H1 (cell line): ENCODE measurements around the gene GFOD1. TPM values are rescaled to one million over a fixed set of nuclear protein-coding genes. Genes with fewer than 3 reads are reported as not detected.

Experiments
- CTCF ChIA-PET: fragments of 300-600 bp; sonication (Branson Sonifier 250); formaldehyde crosslinking; loops from one replicate; lab custom pipeline; 2021; ENCODE audit not compliant: partially characterized antibody; lab: Charles Lee
- POLR2A ChIA-PET: fragments of 300-600 bp; sonication (Branson Sonifier 250); formaldehyde crosslinking; loops from one replicate; lab custom pipeline; 2021; ENCODE audit warnings: inconsistent platforms; ENCODE audit not compliant: partially characterized antibody; lab: Charles Lee
- DNase-seq, 2 experiments: peaks; one replicate each; pipeline versions ENCODE4 v3.0.0 to v3.0.0-alpha.2; 2010 to 2022; ENCODE audit warnings: low spot score in 2 of 2, low read depth in 1 of 2, mixed read lengths in 1 of 2
- FAIRE-seq: peaks from 2 replicates; lab custom pipeline; 2011; peaks lifted over from hg19 to GRCh38; lab: Jason Lieb, UNC
- H2AFZ ChIP-seq: 2 replicates; pipeline ENCODE4 v1.8.1; 2012; ENCODE audit warnings: low read length, inconsistent platforms
- H2AK5ac ChIP-seq: 2 replicates; pipeline ENCODE4 v1.6.1; 2013; ENCODE audit warnings: low read depth, low read length
- H2BK120ac ChIP-seq: replicated peaks from 2 replicates; pipeline ENCODE3; 2013; ENCODE audit warnings: low read depth, low read length, inconsistent platforms
- H2BK12ac ChIP-seq: 2 replicates; pipeline ENCODE4 v1.6.1; 2013; ENCODE audit warnings: low read depth, low read length
- H2BK15ac ChIP-seq: 2 replicates; pipeline ENCODE4 v1.6.1; 2013; ENCODE audit warnings: low read length
- H2BK20ac ChIP-seq: 2 replicates; pipeline ENCODE4 v1.6.1; 2013; ENCODE audit warnings: low read length
- H2BK5ac ChIP-seq: 2 replicates; pipeline ENCODE4 v1.6.1; 2013; ENCODE audit warnings: low read depth, low read length
- H3K14ac ChIP-seq: 2 replicates; pipeline ENCODE4 v1.6.1; 2013; ENCODE audit warnings: inconsistent platforms; ENCODE audit not compliant: insufficient read length
- H3K18ac ChIP-seq: 2 replicates; pipeline ENCODE4 v1.6.1; 2013; ENCODE audit warnings: low read length; ENCODE audit errors: extremely low read depth
- H3K23ac ChIP-seq: 2 replicates; pipeline ENCODE4 v1.6.1; 2013; ENCODE audit warnings: inconsistent platforms; ENCODE audit not compliant: insufficient read length
- H3K23me2 ChIP-seq: 2 replicates; pipeline ENCODE4 v1.6.1; 2013; ENCODE audit warnings: low read depth, low read length
- H3K27ac ChIP-seq: 2 replicates; pipeline ENCODE4 v1.6.1; 2011; ENCODE audit warnings: low read depth, low read length, inconsistent platforms
- H3K27me3 ChIP-seq, 4 experiments: replicated peaks in 1 of 4; 1 replicate in 1 of 4; 2 replicates in 3 of 4; pipeline versions ENCODE4 v1.6.1 to v1.8.1; 2011 to 2013; ENCODE audit warnings: low read length in 3 of 4, mild to moderate bottlenecking in 3 of 4, inconsistent platforms in 2 of 4, mixed read lengths in 2 of 4, moderate library complexity in 1 of 4; ENCODE audit not compliant: control insufficient read depth in 3 of 4, insufficient read depth in 3 of 4; ENCODE audit errors: extremely low read depth in 1 of 4
- H3K36me3 ChIP-seq, 4 experiments: 2 replicates each; pipeline versions ENCODE4 v1.6.1 to v1.8.1; 2011 to 2013; ENCODE audit warnings: mild to moderate bottlenecking in 4 of 4, low read length in 3 of 4, moderate library complexity in 2 of 4, control low read depth in 1 of 4, inconsistent platforms in 1 of 4; ENCODE audit not compliant: insufficient read depth in 4 of 4, control insufficient read depth in 2 of 4
- H3K4ac ChIP-seq: replicated peaks from 2 replicates; pipeline ENCODE3; 2013; ENCODE audit warnings: low read length, low read depth, mixed read lengths, inconsistent platforms; ENCODE audit not compliant: insufficient read length
- H3K4me1 ChIP-seq, 4 experiments: replicated peaks in 1 of 4; 1 replicate in 1 of 4; 2 replicates in 3 of 4; pipeline versions ENCODE4 v1.6.1 to v1.8.1; 2011 to 2013; ENCODE audit warnings: low read length in 3 of 4, inconsistent platforms in 2 of 4, mixed read lengths in 1 of 4; ENCODE audit not compliant: insufficient read depth in 4 of 4, control insufficient read depth in 3 of 4
- H3K4me2 ChIP-seq, 2 experiments: 2 replicates each; pipeline versions ENCODE4 v1.6.1 to v1.8.1; 2011 to 2013; ENCODE audit warnings: low read depth in 2 of 2, low read length in 2 of 2, control low read depth in 1 of 2, inconsistent platforms in 1 of 2, mild to moderate bottlenecking in 1 of 2; ENCODE audit not compliant: insufficient read depth in 1 of 2
- H3K4me3 ChIP-seq, 4 experiments: fragments of 200-600, 300-600 bp in 1 of 4; sonication (generic), shearing (Covaris generic), sonication (Bioruptor Twin) in 1 of 4; 2 replicates each; pipeline versions ENCODE4 v1.5.1 to v1.8.1; 2011 to 2016; ENCODE audit warnings: low read length in 4 of 4, low read depth in 3 of 4, control low read depth in 2 of 4, inconsistent platforms in 2 of 4, mild to moderate bottlenecking in 2 of 4, mixed read lengths in 1 of 4, moderate library complexity in 1 of 4; ENCODE audit not compliant: insufficient read depth in 2 of 4; ENCODE audit errors: extremely low read depth in 1 of 4
- H3K56ac ChIP-seq: replicated peaks from 2 replicates; pipeline ENCODE3; 2013; ENCODE audit warnings: low read depth, mild to moderate bottlenecking, mixed read lengths, low read length, inconsistent platforms; ENCODE audit not compliant: insufficient read length
- H3K79me1 ChIP-seq: 2 replicates; pipeline ENCODE4 v1.6.1; 2013; ENCODE audit warnings: low read depth, low read length, control low read depth
- H3K79me2 ChIP-seq, 2 experiments: 2 replicates each; pipeline versions ENCODE4 v1.6.1 to v1.8.1; 2012 to 2013; ENCODE audit warnings: low read length in 2 of 2, mild to moderate bottlenecking in 2 of 2, inconsistent platforms in 1 of 2; ENCODE audit not compliant: insufficient read depth in 2 of 2, control insufficient read depth in 1 of 2
- H3K9ac ChIP-seq, 4 experiments: replicated peaks in 1 of 4; 1 replicate in 1 of 4; 2 replicates in 3 of 4; pipeline versions ENCODE4 v1.6.1 to v1.8.1; 2011 to 2013; ENCODE audit warnings: low read depth in 3 of 4, low read length in 3 of 4, control low read depth in 2 of 4, mild to moderate bottlenecking in 2 of 4, moderate library complexity in 2 of 4, inconsistent platforms in 1 of 4; ENCODE audit errors: extremely low read depth in 1 of 4
- H3K9me3 ChIP-seq, 2 experiments: 2 replicates each; pipeline versions ENCODE4 v1.6.1 to v1.8.1; 2012 to 2013; ENCODE audit warnings: mild to moderate bottlenecking in 2 of 2, moderate library complexity in 2 of 2, control low read depth in 1 of 2, inconsistent platforms in 1 of 2, low read depth in 1 of 2, low read length in 1 of 2, mixed read lengths in 1 of 2; ENCODE audit not compliant: insufficient read depth in 2 of 2
- H4K20me1 ChIP-seq, 2 experiments: replicated peaks in 1 of 2; 2 replicates each; pipeline versions ENCODE3 to v1.8.1; 2011 to 2013; ENCODE audit warnings: inconsistent platforms in 2 of 2, low read length in 2 of 2, mild to moderate bottlenecking in 1 of 2; ENCODE audit not compliant: insufficient read depth in 2 of 2, control insufficient read depth in 1 of 2
- H4K5ac ChIP-seq: 2 replicates; pipeline ENCODE4 v1.6.1; 2013; ENCODE audit warnings: low read length, low read depth, mixed read lengths, inconsistent platforms; ENCODE audit not compliant: insufficient read length
- H4K8ac ChIP-seq: 2 replicates; pipeline ENCODE4 v1.8.0; 2013; ENCODE audit warnings: mild to moderate bottlenecking, moderate library complexity, low read length, inconsistent platforms; ENCODE audit not compliant: insufficient read depth; ENCODE audit errors: extremely low read depth
- H4K91ac ChIP-seq: replicated peaks from 2 replicates; pipeline ENCODE3; 2013; ENCODE audit warnings: low read length, mixed read lengths, inconsistent platforms; ENCODE audit not compliant: insufficient read length
- EGR1 ChIP-seq: IDR thresholded peaks from 2 replicates; pipeline ENCODE4 v1.6.1; 2011; ENCODE audit warnings: low read depth, low read length, borderline replicate concordance
- ZNF274 ChIP-seq: IDR thresholded peaks from 2 replicates; pipeline ENCODE4 v1.7.0; 2012; ENCODE audit warnings: low read length, borderline replicate concordance; ENCODE audit errors: extremely low read depth
- WGBS, 2 experiments: shearing (Covaris generic) in 1 of 2; methylation state at CpG; one replicate each; pipeline versions ENCODE4 v1.1.6 to v1.1.7; 2013 to 2015; ENCODE audit warnings: low lambda C conversion rate in 2 of 2, mixed read lengths in 2 of 2, inconsistent platforms in 1 of 2, low coverage in 1 of 2, missing lambda C conversion rate in 1 of 2; ENCODE audit not compliant: insufficient replicate concordance in 2 of 2, insufficient coverage in 1 of 2, insufficient read length in 1 of 2; ENCODE audit errors: extremely low coverage in 1 of 2, missing lambda C conversion rate in 1 of 2; 5-methylcytosine and 5-hydroxymethylcytosine counted together
- polyA plus RNA-seq, 7 experiments: library from polyadenylated mRNA; depleted of rRNA in 3 of 7; stranded (reverse) in 5 of 7; unstranded in 2 of 7; fragments of >200 nt in 5 of 7; fragments of 200-250 nt in 2 of 7; gene quantifications; 1 replicate in 5 of 7; 2 replicates in 1 of 7; 4 replicates in 1 of 7; pipeline versions ENCODE4 v1.2.1 to v1.2.3, GENCODE V29; 2011 to 2013; ENCODE audit warnings: missing spikeins in 2 of 7, mixed read lengths in 2 of 7
- total RNA-seq: library from RNA; stranded (reverse); fragmentation: NEBNext Ultra II Directional; extraction: Animal tissue kit (Norgen Biotek cat#: 25700); gene quantifications from 2 replicates; pipeline ENCODE4 v1.2.1, GENCODE V29; 2021

The GFOD1 gene
- total and polyA plus RNA-seq, 2 of the 8 experiments (the other 6 are each of a cell fraction or from before 2014, with no cell fraction given), result 2.5 to 8.8 TPM

GRCh38 chr6:13508711-13509705 lies 21.6 kb upstream of the GFOD1 start:
- H4K91ac ChIP-seq, result no peak overlapping the region
- no peak overlapping the region for H3K23ac ChIP-seq
- 83% methylated on average over 13 of the region's 13 CpGs; no CpG with 5 or more reads in 1 of the 2 experiments for WGBS, 2 experiments
- H4K5ac ChIP-seq, result no peak overlapping the region
- H3K14ac ChIP-seq, result no peak overlapping the region
- no peak overlapping the region for H3K56ac ChIP-seq
- H3K9me3 ChIP-seq, result peaks cover 3 to 4% of the 10 kb centered on the region in 2 experiments; a peak in 1 of 4 replicates
- no peak overlapping the region for H2BK12ac ChIP-seq
- H2AK5ac ChIP-seq, result no peak overlapping the region
- no peak overlapping the region for H2BK20ac ChIP-seq
- no peaks in the 10 kb centered on the region; a peak in 1 of 7 replicates for H3K4me1 ChIP-seq
- H3K4ac ChIP-seq, result no peak overlapping the region
- no peak overlapping the region for H4K8ac ChIP-seq
- H3K18ac ChIP-seq, result no peak overlapping the region
- H3K23me2 ChIP-seq, result no peaks in the 10 kb centered on the region
- no peak overlapping the region for H2BK5ac ChIP-seq
- no peak for FAIRE-seq
- no peaks in the 10 kb centered on the region for H4K20me1 ChIP-seq
- no peaks in the 10 kb centered on the region; a peak in 1 of 7 replicates for H3K27me3 ChIP-seq
- DNase-seq, result peak in 1 of 2 experiments; percentile 40
- ChIA-PET CTCF (interaction anchor here (0.7 to 2.4 kb wide), 10 partner anchors 11 to 110 kb away, joined by 3 to 9 read pairs (median 3); partner anchors contain the start of genes NOL7 and SIRT5), POLR2A (interaction anchor here (0.7 to 2.7 kb wide), 3 partner anchors 14 to 87 kb away, joined by 3 to 6 read pairs (median 4); partner anchors contain the start of gene SIRT5)
- no peak overlapping the region for H3K9ac ChIP-seq
- no peak overlapping the region for H2BK120ac ChIP-seq
- no peak for TF ChIP-seq ZNF274
- TF ChIP-seq EGR1, result no peak
- no peak overlapping the region for H3K4me2 ChIP-seq
- H3K79me1 ChIP-seq, result no peaks in the 10 kb centered on the region
- H2AFZ ChIP-seq, result no peak overlapping the region
- no peak overlapping the region for H3K4me3 ChIP-seq
- H3K27ac ChIP-seq, result no peak overlapping the region
- H3K36me3 ChIP-seq, result no peaks in the 10 kb centered on the region
- no peak overlapping the region for H2BK15ac ChIP-seq
- no peaks in the 10 kb centered on the region for H3K79me2 ChIP-seq
